Left ventricle myocardium inferior (tissue), 1 donor: Measurements from ENCODE around the gene ZNRF3. TPM values are rescaled to one million over a fixed set of nuclear protein-coding genes. Genes with fewer than 3 reads are reported as not detected.

ENCODE experiments used
- DNase-seq: peaks from one replicate; pipeline ENCODE4 v3.0.0-alpha.2; 2020
- H3K27ac ChIP-seq: fragments of 200-600 bp; replicated peaks from 2 replicates; pipeline ENCODE4 v1.8.0; 2021
- H3K27me3 ChIP-seq: fragments of 200-600 bp; 2 replicates; pipeline ENCODE4 v1.8.0; 2021; ENCODE audit warnings: low read depth
- H3K36me3 ChIP-seq: fragments of 200-600 bp; 2 replicates; pipeline ENCODE4 v1.8.0; 2021
- H3K4me1 ChIP-seq: fragments of 200-600 bp; 2 replicates; pipeline ENCODE4 v1.8.0; 2021
- H3K4me3 ChIP-seq: fragments of 200-600 bp; 2 replicates; pipeline ENCODE4 v1.8.0; 2021; ENCODE audit warnings: mild to moderate bottlenecking, moderate library complexity
- H3K9me3 ChIP-seq: fragments of 200-600 bp; replicated peaks from 2 replicates; pipeline ENCODE4 v1.8.0; 2021
- CTCF ChIP-seq: fragments of 200-600 bp; IDR thresholded peaks from 2 replicates; pipeline ENCODE4 v1.8.0; 2021; ENCODE audit warnings: antibody characterized with exemption, mild to moderate bottlenecking, borderline replicate concordance
- intact Hi-C: fragments of 100-400 bp; cut with micrococcal nuclease; formaldehyde crosslinking; loops from one replicate; pipeline ENCODE4 v1.11.0; 2022
- total RNA-seq: library from RNA; stranded (reverse); fragmentation: NEBNext Ultra II Directional; extraction: Animal tissue kit (Norgen Biotek cat#: 25700); gene quantifications from one replicate; pipeline ENCODE4 v1.2.1, GENCODE V29; 2021
- donor health status: DM: no; HTN: yes; CAD: no; lungs with severe emphysema.

The ZNRF3 gene
- total RNA-seq, 1 donor from 2014 or later = 6.3 TPM

GRCh38 chr22:29041408-29041807 lies 158.0 kb downstream of the ZNRF3 start:
- TF ChIP-seq CTCF = no peak
- H3K9me3 ChIP-seq = no peaks in the 10 kb centered on the region
- peaks cover 4% of the 10 kb centered on the region for H3K4me1 ChIP-seq
- no peak overlapping the region for H3K27ac ChIP-seq
- H3K27me3 ChIP-seq = no peaks in the 10 kb centered on the region
- intact Hi-C loops = loop anchor here (2.0 kb wide), 1 partner anchor 185 kb away; no protein-coding TSS in a partner anchor
- DNase-seq = no peak
- H3K36me3 ChIP-seq = peaks cover 34% of the 10 kb centered on the region
- no peak overlapping the region for H3K4me3 ChIP-seq

GRCh38 chr22:29043906-29044575 lies 160.7 kb downstream of the ZNRF3 start:
- DNase-seq = no peak
- H3K9me3 ChIP-seq = no peaks in the 10 kb centered on the region
- intact Hi-C loops = no loop called here
- H3K27me3 ChIP-seq = no peaks in the 10 kb centered on the region
- H3K4me1 ChIP-seq = peaks cover 4% of the 10 kb centered on the region
- no peak overlapping the region for H3K4me3 ChIP-seq
- peaks cover 52% of the 10 kb centered on the region for H3K36me3 ChIP-seq
- no peak overlapping the region for H3K27ac ChIP-seq
- no peak for TF ChIP-seq CTCF

GRCh38 chr22:29044657-29045176 lies 161.3 kb downstream of the ZNRF3 start:
- H3K4me1 ChIP-seq = peaks cover 4% of the 10 kb centered on the region
- no peak for DNase-seq
- H3K36me3 ChIP-seq = peaks cover 59% of the 10 kb centered on the region
- no peaks in the 10 kb centered on the region for H3K27me3 ChIP-seq
- intact Hi-C loops = no loop called here
- TF ChIP-seq CTCF = no peak
- no peak overlapping the region for H3K4me3 ChIP-seq
- H3K9me3 ChIP-seq = no peaks in the 10 kb centered on the region
- H3K27ac ChIP-seq = no peak overlapping the region

- Histone ChIP-seq H3K27ac (no peak overlapping the region), H3K9me3 (no peaks in the 10 kb centered on the region), H3K27me3 (no peaks in the 10 kb centered on the region), H3K36me3 (peaks cover 60% of the 10 kb centered on the region), H3K4me1 (no peaks in the 10 kb centered on the region), H3K4me3 (no peak overlapping the region)
- DNase-seq = no peak
- TF ChIP-seq CTCF = no peak
- intact Hi-C loops = no loop called here
Observed at GRCh38 chr22:29048822-29049654, 165.7 kb downstream of the ZNRF3 start.

- intact Hi-C loops = no loop called here
- DNase-seq = no peak
- no peak overlapping the region for H3K4me3 ChIP-seq
- peaks cover 53% of the 10 kb centered on the region for H3K36me3 ChIP-seq
- H3K27me3 ChIP-seq = no peaks in the 10 kb centered on the region
- no peak for TF ChIP-seq CTCF
- H3K27ac ChIP-seq = no peak overlapping the region
- H3K4me1 ChIP-seq = no peaks in the 10 kb centered on the region
- no peaks in the 10 kb centered on the region for H3K9me3 ChIP-seq
Observed at GRCh38 chr22:29049655-29050263, 166.4 kb downstream of the ZNRF3 start.
